GM19025 (cell line): ENCODE results near the gene ACKR3.

Source experiments
- ATAC-seq: cut with Tn5 transposase; IDR thresholded peaks from one replicate; pipeline ENCODE4 v1.9.1; 2021; ENCODE audit warnings: mild to moderate bottlenecking, low read depth, moderate library complexity; ENCODE audit not compliant: unreplicated experiment

Gene ACKR3

GRCh38 chr2:236625156-236625690 is 55.6 kb downstream of the ACKR3 start:
- ATAC-seq = no peak

- ATAC-seq = no peak
Measured at GRCh38 chr2:236626391-236627150, 56.9 kb downstream of the ACKR3 start.

- no peak for ATAC-seq
Measured at GRCh38 chr2:236627193-236627592, 57.6 kb downstream of the ACKR3 start.

- no peak for ATAC-seq
Measured at GRCh38 chr2:236627841-236628240, 58.2 kb downstream of the ACKR3 start.

GRCh38 chr2:236628256-236628901 is 58.8 kb downstream of the ACKR3 start:
- no peak for ATAC-seq

GRCh38 chr2:236628981-236629605 is 59.5 kb downstream of the ACKR3 start:
- ATAC-seq = no peak

GRCh38 chr2:236629961-236630872 is 60.6 kb downstream of the ACKR3 start:
- no peak for ATAC-seq

- ATAC-seq = no peak
Measured at GRCh38 chr2:236631281-236631855, 61.7 kb downstream of the ACKR3 start.

- no peak for ATAC-seq
Measured at GRCh38 chr2:236631856-236632291, 62.2 kb downstream of the ACKR3 start.
